Mucosa of descending colon (tissue), 3 donors: ENCODE data around the gene SNX24. TPM values are rescaled to one million over a fixed set of nuclear protein-coding genes. Genes with fewer than 3 reads are reported as not detected.
"Not testable (repeated sequence)": the region's sequence is repeated elsewhere in the genome, so short reads cannot be mapped to it uniquely, and the experiment has no call there.

Experiments
- ATAC-seq: fragments of 200-7000 bp; cut with Tn5 transposase; one replicate; pipeline ENCODE4 v1.9.1; 2020; ENCODE audit warnings: mild to moderate bottlenecking, moderate library complexity
- DNase-seq, 3 donors: peaks; one replicate each; pipeline ENCODE4 v3.0.0-alpha.2; 2020
- H3K36me3 ChIP-seq: fragments of 200-600 bp; one replicate; pipeline ENCODE4 v1.8.0; 2021; ENCODE audit warnings: low read depth, mild to moderate bottlenecking
- H3K4me1 ChIP-seq: fragments of 200-600 bp; one replicate; pipeline ENCODE4 v1.8.0; 2021; ENCODE audit warnings: low read depth, mild to moderate bottlenecking
- H3K4me3 ChIP-seq: fragments of 200-600 bp; one replicate; pipeline ENCODE4 v1.8.0; 2021; ENCODE audit warnings: mild to moderate bottlenecking
- H3K9me3 ChIP-seq: fragments of 200-600 bp; one replicate; pipeline ENCODE4 v1.8.0; 2021; ENCODE audit warnings: mild to moderate bottlenecking
- CTCF ChIP-seq: fragments of 200-600 bp; IDR thresholded peaks from one replicate; pipeline ENCODE4 v1.8.0; 2022; ENCODE audit warnings: antibody characterized with exemption, mild to moderate bottlenecking
- intact Hi-C, 2 donors: fragments of 100-400 bp; cut with DNase I in 1 of 2; cut with micrococcal nuclease in 1 of 2; formaldehyde crosslinking; loops; one replicate each; pipeline versions ENCODE4 v1.11.0 to v1.11.1; 2022; cut with DNase I, micrococcal nuclease
- total RNA-seq, 3 donors: library from RNA; stranded (reverse); fragmentation: NEBNext Ultra II Directional in 2 of 3; extraction: Animal tissue kit (Norgen Biotek cat#: 25700) in 2 of 3; gene quantifications; one replicate each; pipeline versions ENCODE4 v1.2.1 to v1.2.4, GENCODE V29; 2021 to 2023
- donor health status: DM: no; HTN: no; CAD: no; lungs with moderate emphysema.
- donor health status: DM: no; HTN: no; CAD: no.
- donor health status: DM: no; HTN: yes; CAD: no.

SNX24 gene
- total RNA-seq, 3 donors from 2014 or later: 15.4 to 17.5 (median 15.7) TPM

GRCh38 chr5:122957457-122957856 is 112.0 kb downstream of the SNX24 start:
- DNase-seq (no peak), ATAC-seq (no peak)
- Histone ChIP-seq H3K9me3 (peaks cover 5% of the 10 kb centered on the region), H3K4me1 (no peaks in the 10 kb centered on the region), H3K36me3 (no peaks in the 10 kb centered on the region), H3K4me3 (no peak overlapping the region)
- intact Hi-C loops: no loop called here
- TF ChIP-seq CTCF: no peak

GRCh38 chr5:122959740-122960445 is 114.5 kb downstream of the SNX24 start:
- ATAC-seq (no peak), DNase-seq (no peak)
- Histone ChIP-seq H3K4me1 (no peaks in the 10 kb centered on the region), H3K9me3 (peaks cover 5% of the 10 kb centered on the region), H3K4me3 (no peak overlapping the region), H3K36me3 (no peaks in the 10 kb centered on the region)
- TF ChIP-seq CTCF: no peak
- intact Hi-C loops: no loop called here

GRCh38 chr5:122963305-122963704 is 117.9 kb downstream of the SNX24 start:
- intact Hi-C loops: no loop called here
- Histone ChIP-seq H3K9me3 (no peaks in the 10 kb centered on the region), H3K4me1 (no peaks in the 10 kb centered on the region), H3K36me3 (no peaks in the 10 kb centered on the region), H3K4me3 (no peak overlapping the region)
- TF ChIP-seq CTCF: no peak
- DNase-seq: no peak
- no peak for ATAC-seq

GRCh38 chr5:122965111-122965510 is 119.7 kb downstream of the SNX24 start:
- no peak for DNase-seq
- Histone ChIP-seq H3K4me1 (no peaks in the 10 kb centered on the region), H3K9me3 (no peaks in the 10 kb centered on the region), H3K36me3 (no peaks in the 10 kb centered on the region), H3K4me3 (no peak overlapping the region)
- no peak for ATAC-seq
- TF ChIP-seq CTCF: no peak
- intact Hi-C loops: no loop called here

- H3K4me3 ChIP-seq: no peak overlapping the region
- intact Hi-C loops: no loop called here
- no peaks in the 10 kb centered on the region for H3K9me3 ChIP-seq
- TF ChIP-seq CTCF: no peak
- no peaks in the 10 kb centered on the region for H3K36me3 ChIP-seq
- DNase-seq (no peak), ATAC-seq (no peak)
- H3K4me1 ChIP-seq: no peaks in the 10 kb centered on the region
Measured at GRCh38 chr5:122967085-122967484, 121.7 kb downstream of the SNX24 start.

GRCh38 chr5:122967625-122968024 is 122.2 kb downstream of the SNX24 start:
- ATAC-seq (no peak), DNase-seq (no peak)
- TF ChIP-seq CTCF: no peak
- no peaks in the 10 kb centered on the region for H3K9me3 ChIP-seq
- no peak overlapping the region for H3K4me3 ChIP-seq
- no peaks in the 10 kb centered on the region for H3K36me3 ChIP-seq
- H3K4me1 ChIP-seq: no peaks in the 10 kb centered on the region
- intact Hi-C loops: no loop called here

GRCh38 chr5:122968056-122968455 is 122.6 kb downstream of the SNX24 start:
- H3K36me3 ChIP-seq, intact Hi-C loops, H3K4me1 ChIP-seq, H3K4me3 ChIP-seq, ATAC-seq, H3K9me3 ChIP-seq, DNase-seq: not testable (repeated sequence)
